HG02970 (cell line): ENCODE results near the gene COX5A.
"Not testable (repeated sequence)": the region's sequence is repeated elsewhere in the genome, so short reads cannot be mapped to it uniquely, and the experiment has no call there.

ENCODE experiments used
- ATAC-seq: cut with Tn5 transposase; IDR thresholded peaks from one replicate; pipeline ENCODE4 v1.9.1; 2021; ENCODE audit warnings: mild to moderate bottlenecking, moderate library complexity, moderate number of reproducible peaks; ENCODE audit not compliant: unreplicated experiment, low FRiP score

COX5A gene

DNA sequence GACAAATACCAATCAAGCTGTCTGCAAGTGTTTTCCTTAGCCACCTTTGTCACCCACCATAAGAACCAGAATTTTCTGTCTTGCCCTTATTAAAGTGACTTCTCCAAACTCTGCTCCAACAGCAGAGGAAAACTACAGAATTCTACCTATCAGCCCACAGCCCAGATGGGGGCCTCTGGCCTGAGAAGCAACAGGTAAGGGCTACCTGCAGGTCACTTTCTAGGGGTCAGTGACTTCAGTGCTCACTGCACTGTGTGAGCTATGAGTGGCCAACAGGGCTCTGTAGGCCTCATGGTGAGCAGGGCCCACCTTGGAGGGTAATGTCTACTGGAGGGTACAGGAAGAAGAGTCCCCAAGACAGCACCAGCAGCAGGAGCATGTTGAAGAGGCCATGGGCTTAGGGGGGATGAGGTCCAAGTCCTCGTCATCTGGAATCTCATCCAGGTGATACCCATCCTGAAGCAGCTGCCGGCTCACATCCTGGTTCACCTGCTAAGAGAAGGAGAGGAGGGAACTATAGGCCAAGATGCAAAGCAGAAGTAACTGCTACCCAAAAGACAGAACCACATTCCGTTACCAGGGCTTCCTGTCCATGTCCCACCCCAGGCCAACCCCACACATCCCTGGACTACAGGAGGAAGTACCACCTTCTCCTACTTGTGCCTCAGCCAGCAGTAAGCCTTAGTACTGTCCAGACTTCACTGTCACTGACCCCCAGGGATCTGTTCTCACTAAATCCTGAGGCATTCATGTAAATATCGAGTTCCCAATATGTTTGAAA, 35.4 kb downstream of the COX5A start:
- ATAC-seq = no peak

- no peak for ATAC-seq
Measured at GRCh38 chr15:74901612-74902063, 36.2 kb downstream of the COX5A start.

DNA sequence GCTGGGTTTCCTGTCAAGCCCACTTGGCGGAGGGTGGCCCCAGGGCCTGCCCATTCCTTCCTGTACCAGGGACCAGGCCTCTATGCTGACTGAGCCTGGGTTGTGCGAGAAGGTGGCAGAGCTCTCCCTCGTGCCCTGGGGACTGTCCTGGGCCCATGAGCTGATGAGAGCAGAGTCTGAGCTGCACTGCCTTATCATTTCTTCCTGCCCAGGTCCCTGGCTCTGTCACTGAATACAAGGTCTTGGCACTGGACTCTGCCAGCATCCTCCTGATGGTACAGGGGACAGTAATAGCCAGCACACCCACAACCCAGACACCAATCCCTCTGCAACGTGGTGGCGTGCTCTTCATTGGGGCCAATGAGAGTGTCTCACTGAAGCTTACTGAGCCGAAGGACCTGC, 40.6 kb downstream of the COX5A start:
- ATAC-seq = no peak

DNA sequence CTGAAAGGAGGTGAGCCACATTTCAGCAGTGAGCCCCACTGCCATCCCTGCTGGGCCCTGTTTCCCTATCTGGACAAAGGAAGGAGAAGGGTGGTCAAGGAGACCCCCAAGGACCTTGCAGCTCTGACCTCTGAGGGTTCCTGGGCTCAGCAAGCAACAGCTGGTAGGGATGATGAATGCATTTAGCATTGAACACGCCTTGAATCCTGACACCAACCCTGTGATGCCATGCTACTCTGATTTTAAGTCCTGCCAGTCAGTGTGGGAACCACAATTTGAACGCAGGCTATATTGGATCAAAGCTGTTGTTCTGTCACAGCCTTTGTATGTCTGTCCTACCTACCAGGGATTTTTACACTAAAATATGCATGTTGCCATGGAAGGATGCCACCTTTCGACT, 41.6 kb downstream of the COX5A start:
- ATAC-seq = no peak

DNA sequence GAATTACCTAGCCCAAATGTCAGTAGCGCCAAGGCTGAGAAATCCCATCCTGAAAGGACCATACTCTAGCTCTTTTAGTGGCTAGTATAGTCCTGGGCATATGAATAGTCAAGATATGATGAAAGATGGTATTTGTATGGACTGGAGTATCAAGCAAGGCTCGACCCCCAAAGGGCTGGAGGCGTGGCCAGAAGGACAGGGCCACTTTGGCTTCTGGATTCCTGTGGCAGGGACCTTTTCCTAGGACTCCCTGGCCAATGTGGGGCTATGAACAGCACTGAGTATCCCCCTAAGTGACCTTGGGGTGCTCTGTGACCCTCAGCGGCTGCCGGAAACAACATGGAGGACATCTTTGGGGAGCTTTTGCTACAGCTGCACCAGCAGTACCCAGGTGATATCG, 42.0 kb downstream of the COX5A start:
- ATAC-seq = no peak

DNA sequence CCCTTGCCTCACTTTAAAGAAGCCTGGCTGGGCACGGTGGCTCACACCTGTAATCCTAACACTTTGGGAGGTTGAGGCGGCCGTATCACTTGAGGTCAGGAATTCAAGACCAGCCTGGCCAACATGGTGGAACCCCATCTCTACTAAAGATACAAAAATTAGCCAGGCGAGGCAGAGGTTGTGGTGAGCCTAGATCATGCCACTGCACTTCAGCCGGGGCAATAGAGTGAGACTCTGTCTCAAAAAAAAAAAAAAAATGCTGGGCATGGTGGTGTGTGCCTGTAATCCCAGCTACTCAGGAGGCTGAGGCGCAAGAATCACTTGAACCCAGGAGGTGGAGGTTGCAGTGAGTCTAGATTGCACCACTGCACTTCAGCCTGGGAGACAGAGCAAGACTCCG, 43.5 kb downstream of the COX5A start:
- ATAC-seq = not testable (repeated sequence)

DNA sequence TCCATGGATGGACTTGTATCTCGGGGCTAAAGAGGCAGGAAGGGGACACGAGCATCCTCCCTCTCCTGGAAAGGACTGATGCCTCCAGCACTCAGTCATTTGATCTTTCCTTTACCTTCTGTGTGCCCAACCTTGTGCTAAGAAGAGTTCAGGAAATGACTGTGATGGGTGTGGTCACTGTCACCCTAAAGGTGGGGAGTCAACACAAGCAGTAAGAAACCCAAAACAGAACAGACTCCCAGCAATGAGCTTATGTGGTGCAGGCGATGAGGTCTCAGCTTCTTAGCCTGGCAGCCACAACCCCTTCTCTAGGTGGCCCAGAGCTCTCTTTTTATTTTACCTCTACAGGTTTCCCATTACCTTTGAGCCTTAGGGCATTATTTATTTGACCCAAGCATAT, 44.2 kb downstream of the COX5A start:
- no peak for ATAC-seq

- no peak for ATAC-seq
Measured at GRCh38 chr15:74892931-74893330, 44.9 kb downstream of the COX5A start.

DNA sequence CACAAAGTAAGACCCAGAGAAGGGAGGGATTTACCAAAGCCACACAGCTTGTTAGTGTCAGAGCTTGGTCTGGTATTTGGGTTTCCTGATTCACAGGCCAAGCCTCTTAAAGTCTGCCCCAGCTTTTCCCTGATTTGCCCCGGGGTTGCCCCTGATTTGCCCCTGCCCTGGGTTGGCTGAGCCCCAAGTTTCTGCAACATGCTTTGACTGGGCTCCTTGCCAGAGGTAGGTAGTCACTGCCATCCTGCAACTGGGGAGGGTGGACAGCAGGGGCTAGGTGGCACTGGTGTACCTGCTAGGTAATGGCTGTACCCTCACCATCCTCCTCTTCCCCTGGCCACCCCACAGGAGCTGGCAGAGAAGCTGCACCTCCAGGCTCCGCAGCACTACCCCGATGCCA, 45.6 kb downstream of the COX5A start:
- no peak for ATAC-seq

DNA sequence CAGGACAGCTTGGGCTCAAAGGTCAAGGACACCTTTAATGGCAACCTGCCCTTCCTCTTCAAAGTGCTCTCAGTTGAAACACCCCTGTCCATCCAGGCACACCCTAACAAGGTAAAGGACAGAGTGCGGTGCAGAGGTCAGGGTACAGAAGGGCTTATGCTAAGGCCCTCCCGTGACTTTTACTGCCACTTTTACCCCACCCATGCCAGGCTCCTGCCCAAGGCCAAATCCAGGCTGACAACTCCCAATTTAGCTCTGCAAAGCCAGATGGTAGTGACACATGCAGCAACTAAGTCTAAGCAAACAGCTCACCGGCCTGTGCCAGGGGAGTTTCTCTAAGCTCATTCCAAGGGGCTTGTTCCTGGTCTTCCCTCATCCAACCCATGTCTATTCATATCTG, 46.4 kb downstream of the COX5A start:
- no peak for ATAC-seq

GRCh38 chr15:74890665-74890960, 47.3 kb downstream of the COX5A start:
- ATAC-seq = no peak

- ATAC-seq = peak; percentile 87
Measured at GRCh38 chr15:74889883-74890664, 47.8 kb downstream of the COX5A start, which contains the start of gene MPI. MPI (plus strand) TSS chr15:74890042; CDS start chr15:74890074, 32 bp downstream.

DNA sequence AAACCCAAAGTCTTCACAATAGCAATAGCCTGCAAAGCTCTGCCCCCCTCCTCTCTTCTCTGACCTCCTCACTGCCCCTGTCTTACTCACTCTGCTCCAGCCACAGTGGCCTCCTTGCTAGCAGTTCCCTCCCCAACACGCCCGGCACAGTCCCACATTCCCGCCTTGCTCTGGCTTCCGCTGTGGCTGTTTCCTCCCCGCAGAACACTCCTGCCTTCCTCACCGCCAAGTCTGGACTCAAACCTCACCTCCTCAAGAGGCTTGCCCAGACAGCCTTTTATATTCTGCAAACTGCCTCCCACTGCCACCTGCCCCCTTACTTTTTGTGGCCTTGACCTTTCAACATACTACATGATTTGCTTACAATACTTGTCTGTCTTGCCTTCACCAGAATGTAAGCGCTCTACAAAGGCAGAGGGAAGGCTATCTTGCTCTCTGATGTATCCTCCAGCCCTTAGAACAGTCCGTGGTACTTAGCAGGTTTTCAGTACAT, 48.4 kb downstream of the COX5A start:
- peak; percentile 2 for ATAC-seq

- ATAC-seq = no peak
Measured at GRCh38 chr15:74888716-74889115, 49.2 kb downstream of the COX5A start.

- ATAC-seq = not testable (repeated sequence)
Measured at GRCh38 chr15:74887537-74888193, 50.2 kb downstream of the COX5A start.

DNA sequence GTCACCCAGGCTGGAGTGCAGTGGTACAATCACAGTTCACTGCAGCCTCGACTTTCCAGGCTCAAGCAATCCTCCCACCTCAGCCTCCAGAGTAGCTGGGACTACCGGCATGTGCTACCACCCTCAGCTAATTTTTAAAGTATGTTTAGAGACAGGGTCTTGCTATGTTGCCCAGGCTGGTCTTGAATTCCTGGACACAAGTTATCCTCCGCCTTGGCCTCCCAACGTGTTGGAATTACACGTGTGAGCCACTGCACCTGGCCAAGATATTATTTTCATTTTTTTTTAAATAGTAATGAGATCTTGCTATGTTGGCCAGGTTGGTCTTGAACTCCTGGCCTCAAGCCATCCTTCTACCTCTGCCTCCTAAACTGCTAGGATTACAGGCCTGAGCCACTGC, 52.4 kb downstream of the COX5A start:
- no peak for ATAC-seq

GRCh38 chr15:74884428-74885223, 53.2 kb downstream of the COX5A start:
- no peak for ATAC-seq

GRCh38 chr15:74882528-74882927, 55.3 kb downstream of the COX5A start:
- ATAC-seq = no peak

DNA sequence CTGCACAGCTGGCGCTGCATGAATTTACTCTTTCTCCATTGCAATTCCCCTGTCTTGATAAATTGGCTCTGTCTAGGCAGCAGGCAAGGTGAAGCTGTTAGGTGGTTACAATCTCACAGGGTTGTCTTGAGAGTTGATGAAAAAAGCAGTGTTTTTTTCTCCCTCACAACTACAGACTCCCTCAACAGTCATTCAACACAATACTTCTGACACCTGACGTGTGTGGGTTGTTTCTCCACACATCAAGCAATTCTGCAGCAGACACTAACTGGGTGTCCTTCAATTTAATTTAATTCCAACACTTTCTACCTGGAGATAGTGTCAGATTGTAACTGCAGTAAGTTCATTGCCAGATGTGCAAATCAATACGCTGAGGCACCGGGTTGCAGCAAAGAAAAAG, 59.6 kb downstream of the COX5A start:
- no peak for ATAC-seq

GRCh38 chr15:74873756-74874424, 64.0 kb downstream of the COX5A start:
- no peak for ATAC-seq
